K562 (cell line): Measurements from ENCODE around the gene EXOC4. TPM values are rescaled to one million over a fixed set of nuclear protein-coding genes. Genes with fewer than 3 reads are reported as not detected.

Experiments
- ATAC-seq: fragments of 200-7000 bp; cut with Tn5 transposase; 3 replicates; pipeline ENCODE4 v1.9.1; 2020; ENCODE audit warnings: moderate library complexity
- BruUV-seq: library from RNA; stranded (reverse); fragments of 400-500 nt; replicated peaks from 2 replicates; lab custom pipeline; 2021; lab: Mats Ljungman, UMichigan
- CTCF ChIA-PET: fragments of 300-600 bp; formaldehyde crosslinking; extraction: SDS; loops from one replicate; lab custom pipeline; 2021; ENCODE audit warnings: low intra/inter-chr PET ratio; lab: Yijun Ruan, JAX
- POLR2A ChIA-PET: fragments of 300-600, 350-650 bp; sonication (Branson Sonifier 250); formaldehyde crosslinking; extraction: SDS; loops from one replicate; lab custom pipeline; 2021; ENCODE audit warnings: antibody characterized with exemption, inconsistent platforms; lab: Yijun Ruan, JAX
- DNase-seq, 4 experiments: peaks; one replicate each; pipeline versions ENCODE4 v3.0.0 to v3.0.0-alpha.2; 2011 to 2018; ENCODE audit warnings: low spot score in 3 of 4, mixed read lengths in 3 of 4; ENCODE audit errors: extremely low read depth in 1 of 4
- FAIRE-seq: peaks from 2 replicates; lab custom pipeline; 2011; peaks lifted over from hg19 to GRCh38; lab: Jason Lieb, UNC
- H2AFZ ChIP-seq: 2 replicates; pipeline ENCODE4 v1.6.0; 2011; ENCODE audit warnings: low read depth, low read length, control low read depth, inconsistent platforms
- H3K27ac ChIP-seq: fragments of 200-600 bp; 3 replicates; pipeline ENCODE4 v1.8.0; 2011; ENCODE audit warnings: low read depth, mild to moderate bottlenecking, control low read depth, inconsistent platforms, low read length, moderate library complexity, mixed read lengths; ENCODE audit errors: extremely low read depth
- H3K27me3 ChIP-seq, 2 experiments: fragments of 300-600 bp in 1 of 2; 2 replicates in 1 of 2; 3 replicates in 1 of 2; pipeline versions ENCODE4 v1.6.0 to v1.8.0; 2011; ENCODE audit warnings: inconsistent platforms in 2 of 2, low read length in 2 of 2, mild to moderate bottlenecking in 1 of 2, mixed read lengths in 1 of 2, moderate library complexity in 1 of 2; ENCODE audit not compliant: control insufficient read depth in 2 of 2, insufficient read depth in 2 of 2
- H3K36me3 ChIP-seq: fragments of 300-600 bp; 3 replicates; pipeline ENCODE4 v1.8.0; 2011; ENCODE audit warnings: mild to moderate bottlenecking, low read length, inconsistent platforms; ENCODE audit not compliant: control insufficient read depth, insufficient read depth
- H3K4me1 ChIP-seq, 2 experiments: fragments of 200-600 bp in 1 of 2; replicated peaks in 1 of 2; 2 replicates in 1 of 2; 3 replicates in 1 of 2; pipeline versions ENCODE4 v1.5.1 to v1.8.0; 2011; ENCODE audit warnings: inconsistent platforms in 2 of 2, low read length in 2 of 2, mild to moderate bottlenecking in 1 of 2, mixed read lengths in 1 of 2, moderate library complexity in 1 of 2; ENCODE audit not compliant: control insufficient read depth in 2 of 2, insufficient read depth in 2 of 2
- H3K4me2 ChIP-seq: 2 replicates; pipeline ENCODE4 v1.6.1; 2011; ENCODE audit warnings: low read length, control low read depth, inconsistent platforms, mixed read lengths; ENCODE audit not compliant: insufficient read depth
- H3K4me3 ChIP-seq: fragments of 200-600 bp; sonication (generic), shearing (Covaris generic); 2 replicates; pipeline ENCODE4 v1.5.1; 2016; ENCODE audit warnings: control low read depth, inconsistent platforms
- H3K79me2 ChIP-seq: fragments of 200-600 bp; 3 replicates; pipeline ENCODE4 v1.8.0; 2011; ENCODE audit warnings: low read length, inconsistent platforms; ENCODE audit not compliant: control insufficient read depth, insufficient read depth
- H3K9ac ChIP-seq, 2 experiments: 2 replicates each; pipeline versions ENCODE4 v1.6.0 to v1.6.1; 2011; ENCODE audit warnings: low read depth in 2 of 2, low read length in 2 of 2, control low read depth in 1 of 2, inconsistent platforms in 1 of 2, mild to moderate bottlenecking in 1 of 2, mixed read lengths in 1 of 2; ENCODE audit not compliant: insufficient read depth in 1 of 2
- H3K9me1 ChIP-seq: one replicate; pipeline ENCODE4 v1.6.0; 2011; ENCODE audit warnings: inconsistent platforms, mild to moderate bottlenecking, low read length, moderate library complexity; ENCODE audit not compliant: control insufficient read depth, insufficient read depth
- H3K9me3 ChIP-seq: replicated peaks from 2 replicates; pipeline ENCODE4 v1.5.1; 2011; ENCODE audit warnings: low read depth, low read length, inconsistent platforms; ENCODE audit not compliant: control insufficient read depth, insufficient read depth
- H4K20me1 ChIP-seq: replicated peaks from 2 replicates; pipeline ENCODE4 v1.6.1; 2011; ENCODE audit warnings: low read length, inconsistent platforms, mixed read lengths; ENCODE audit not compliant: control insufficient read depth, insufficient read depth
- ARHGAP35 ChIP-seq: fragments of 450-650 bp; IDR thresholded peaks from 2 replicates; pipeline ENCODE4 v1.6.1; 2018; ENCODE audit not compliant: partially characterized antibody
- ATF7 ChIP-seq: fragments of 450-650 bp; IDR thresholded peaks from 2 replicates; pipeline ENCODE4 v1.7.1; 2014; ENCODE audit warnings: mild to moderate bottlenecking, moderate library complexity
- COPS2 ChIP-seq: fragments of 450-650 bp; conservative IDR thresholded peaks from 2 replicates; pipeline ENCODE4 v1.6.1; 2016; ENCODE audit warnings: mild to moderate bottlenecking, moderate library complexity
- NBN ChIP-seq: fragments of 450-650 bp; IDR thresholded peaks from 2 replicates; pipeline ENCODE4 v1.6.1; 2016; ENCODE audit warnings: low read depth, mild to moderate bottlenecking
- TFE3 ChIP-seq: fragments of 450-650 bp; formaldehyde crosslinking; IDR thresholded peaks from 2 replicates; pipeline ENCODE4 v1.4.0; 2020; ENCODE audit warnings: mild to moderate bottlenecking, mixed read lengths
- ZNF76 ChIP-seq: fragments of 250-450 bp; sonication (Bioruptor Pico); IDR thresholded peaks from 2 replicates; pipeline ENCODE4 v1.4.0; 2020; ENCODE audit warnings: mild to moderate bottlenecking, moderate library complexity, borderline replicate concordance
- WGBS: fragments of 100-300 bp; shearing (Covaris generic); methylation state at CpG from one replicate; pipeline ENCODE4 v1.1.6; 2016; ENCODE audit warnings: low coverage, mixed read lengths; ENCODE audit not compliant: insufficient coverage; ENCODE audit errors: missing lambda C conversion rate; 5-methylcytosine and 5-hydroxymethylcytosine counted together
- in situ Hi-C: fragments of 300-500 bp; cut with MboI; formaldehyde crosslinking; loops from 4 replicates; pipeline ENCODE4 v1.15.0; 2018; ENCODE audit warnings: inconsistent platforms, mixed read lengths
- intact Hi-C: fragments of 100-400 bp; cut with micrococcal nuclease; formaldehyde crosslinking; loops from 2 replicates; pipeline ENCODE4 v1.14.2; 2022
- polyA plus RNA-seq, 8 experiments: library from polyadenylated mRNA; depleted of rRNA in 4 of 8; stranded (reverse) in 5 of 8; unstranded in 3 of 8; fragments of >200 nt; fragmentation: Nextera tagmentation in 2 of 8; fragmentation: Illumina TruSeq in 1 of 8; extraction: Ambion mirVana in 2 of 8; extraction: Trizol in 1 of 8; gene quantifications; 2 replicates each; pipeline versions ENCODE4 v1.2.1 to v1.2.3, GENCODE V29; 2011 to 2014; ENCODE audit warnings: inconsistent platforms in 1 of 8, missing spikeins in 1 of 8
- total RNA-seq, 7 experiments: library from RNA; depleted of rRNA in 6 of 7; stranded (reverse); fragments of >200 nt in 6 of 7; fragmentation: Illumina TruSeq in 2 of 7; extraction: Trizol in 2 of 7; gene quantifications; 2 replicates each; pipeline versions ENCODE4 v1.2.1 to v1.2.3, GENCODE V29; 2011 to 2021; ENCODE audit warnings: low replicate concordance in 1 of 7

The EXOC4 gene
- total and polyA plus RNA-seq, 9 of the 15 experiments (the other 6 are each of a cell fraction or from before 2014, with no cell fraction given), result 18.5 to 73.1 (median 46.6) TPM

DNA sequence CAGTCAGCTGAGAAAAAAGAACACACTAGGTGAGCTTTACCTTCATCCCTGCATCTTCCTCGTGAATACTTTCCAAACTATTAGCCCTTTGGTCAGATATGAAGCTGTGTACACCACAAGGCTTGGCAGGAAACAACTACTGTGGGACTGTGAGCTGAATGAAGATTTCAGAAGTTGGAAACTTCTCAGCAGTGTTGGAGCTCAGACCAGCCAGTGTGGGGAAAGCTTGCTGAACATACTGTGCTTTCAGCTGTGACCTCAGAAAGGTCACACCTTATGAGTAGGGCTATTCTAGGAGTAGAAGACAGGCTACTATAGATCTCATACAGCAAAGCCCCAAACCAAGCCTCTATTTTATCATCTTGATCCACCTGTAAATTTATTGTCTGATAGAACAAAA is 123.6 kb downstream of the EXOC4 start:
- Histone ChIP-seq H3K9ac (no peak overlapping the region), H3K79me2 (no peaks in the 10 kb centered on the region), H3K4me1 (no peaks in the 10 kb centered on the region), H3K9me3 (no peaks in the 10 kb centered on the region), H3K4me3 (no peak overlapping the region), H3K27ac (no peak overlapping the region), H3K27me3 (no peaks in the 10 kb centered on the region), H3K4me2 (no peak overlapping the region), H3K36me3 (peaks cover 4% of the 10 kb centered on the region; the same call in 1 of the 3 replicates), H2AFZ (no peak overlapping the region), H3K9me1 (peaks cover 4% of the 10 kb centered on the region), H4K20me1 (no peaks in the 10 kb centered on the region)
- FAIRE-seq (no peak), ATAC-seq (no peak), DNase-seq (no peak)
- WGBS, result 48% methylated on average over 1 of the region's 1 CpG
- CTCF ChIA-PET, result interaction anchor here (0.6 kb wide), 1 partner anchor 9 kb away, joined by 4 read pairs; no protein-coding TSS in a partner anchor
- TF ChIP-seq TFE3 (CRISPR knock-in tag) (no peak), COPS2 (no peak)
- intact Hi-C loops (no loop called here), in situ Hi-C loops (no loop called here)
- no TSS peak for BruUV-seq
- POLR2A ChIA-PET, result interaction anchor here (0.8 to 1.6 kb wide), 2 partner anchors 9 to 14 kb away, joined by 3 to 5 read pairs; no protein-coding TSS in a partner anchor

DNA sequence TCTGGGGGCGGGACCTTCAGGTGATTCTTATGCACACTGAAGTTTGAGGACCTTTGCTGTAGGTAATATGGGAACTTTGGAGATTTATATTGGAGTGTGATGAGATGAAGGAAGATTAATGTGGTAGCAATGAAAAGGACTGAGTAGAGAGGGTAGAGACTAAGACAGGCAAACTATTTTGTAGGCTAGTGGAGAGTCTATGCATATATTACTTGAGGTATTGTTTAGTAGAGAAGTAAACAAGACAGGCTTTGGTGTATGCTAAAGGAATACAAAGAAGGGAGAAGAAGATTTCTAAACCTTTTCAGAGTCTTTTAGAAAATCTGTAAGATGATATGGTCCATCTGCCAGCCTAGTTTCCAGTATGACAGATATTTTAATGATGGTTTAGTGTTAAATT is 129.1 kb downstream of the EXOC4 start:
- Histone ChIP-seq H3K27me3 (no peaks in the 10 kb centered on the region), H2AFZ (no peak overlapping the region), H3K9me3 (no peaks in the 10 kb centered on the region), H4K20me1 (no peaks in the 10 kb centered on the region), H3K36me3 (no peaks in the 10 kb centered on the region), H3K4me2 (no peak overlapping the region), H3K4me1 (no peaks in the 10 kb centered on the region), H3K4me3 (no peak overlapping the region), H3K27ac (no peak overlapping the region), H3K79me2 (no peaks in the 10 kb centered on the region), H3K9me1 (no peaks in the 10 kb centered on the region), H3K9ac (no peak overlapping the region)
- ChIA-PET POLR2A (no interaction called here), CTCF (no interaction called here)
- FAIRE-seq, result no peak
- 55% methylated on average over 1 of the region's 1 CpG for WGBS
- BruUV-seq, result no TSS peak
- in situ Hi-C loops, result no loop called here
- intact Hi-C loops, result no loop called here
- no peak for TF ChIP-seq ATF7
- no peak for TF ChIP-seq ARHGAP35
- TF ChIP-seq ZNF76 (CRISPR knock-in tag), result no peak
- TF ChIP-seq NBN, result no peak
- ATAC-seq, result no peak
- no peak for DNase-seq
